K562 treated with DMSO at 1 percent for 4 hours (cell line): ENCODE data around the gene GCNT4. TPM values are rescaled to one million over a fixed set of nuclear protein-coding genes. Genes with fewer than 3 reads are reported as not detected.

Source experiments
- total RNA-seq: library from RNA; unstranded; fragments of 300-600 nt; gene quantifications from 2 replicates; pipeline ENCODE4 v1.2.3, GENCODE V29; 2022; ENCODE audit not compliant: insufficient read depth

Gene GCNT4
- total RNA-seq = not detected in 2 replicates

GRCh38 chr5:75052192-75053053, at the start of gene GCNT4:
Gene GCNT4 (minus strand): TSS chr5:75052558. CDS start chr5:75030037, 22,521 bp downstream.

Other genes with a start within 250 kb of the GCNT4 start
- 0.12 TPM in 1 of 2 replicates, not detected in the other for gene FAM169A, start 186.2 kb downstream of the GCNT4 start, total RNA-seq
- not detected in 2 replicates for gene ANKRD31, start 184.3 kb upstream of the GCNT4 start, total RNA-seq